Measurements from ENCODE around the gene MLF2.

Gene MLF2

GRCh38 chr12:6775185-6776174 lies 22.5 kb upstream of the MLF2 start:
- no peak for TF ChIP-seq MAX (IDR thresholded peaks at IDR 0.05; ENCODE audit: low read depth, low read length)
- no peak for TF ChIP-seq CTCF (IDR thresholded peaks at IDR 0.05; ENCODE audit: low read depth, low read length)
- DNase-seq (ENCODE audit: low read depth), result no peak
- H3K4me3 ChIP-seq (ENCODE audit: low read depth, low read length), result no peak overlapping the region

- TF ChIP-seq CTCF (IDR thresholded peaks at IDR 0.05; ENCODE audit: low read depth, low read length), result no peak
- TF ChIP-seq POLR2A (IDR thresholded peaks at IDR 0.05; ENCODE audit: extremely low read depth, insufficient read length), result no peak
- TF ChIP-seq MAX (IDR thresholded peaks at IDR 0.05; ENCODE audit: low read depth, low read length), result no peak
Observed at GRCh38 chr12:6774499-6775062, 21.6 kb upstream of the MLF2 start.

GRCh38 chr12:6773590-6774351 lies 20.8 kb upstream of the MLF2 start:
- TF ChIP-seq POLR2A (IDR thresholded peaks at IDR 0.05; ENCODE audit: extremely low read depth, insufficient read length), result no peak
- TF ChIP-seq MYC (IDR thresholded peaks at IDR 0.05; ENCODE audit: low read depth, low read length), result no peak
- no peak for TF ChIP-seq MAX (IDR thresholded peaks at IDR 0.05; ENCODE audit: low read depth, low read length)
- TF ChIP-seq CTCF (IDR thresholded peaks at IDR 0.05; ENCODE audit: low read depth, low read length), result no peak
- no peak for DNase-seq (ENCODE audit: low read depth)
- no peak overlapping the region for H3K4me3 ChIP-seq (ENCODE audit: low read depth, low read length)

More at GRCh38 chr12:6774499-6775062, 21.6 kb upstream of the MLF2 start:
- no peak for DNase-seq (ENCODE audit: low read depth)
- no peak overlapping the region for H3K4me3 ChIP-seq (ENCODE audit: low read depth, low read length)

GRCh38 chr12:6772726-6773589 lies 20.0 kb upstream of the MLF2 start:
- no peak overlapping the region for H3K4me3 ChIP-seq (ENCODE audit: low read depth, low read length)
- no peak for DNase-seq (ENCODE audit: low read depth)

GRCh38 chr12:6772331-6772695 lies 19.4 kb upstream of the MLF2 start, which contains the start of gene LAG3:
Gene LAG3 (plus strand): TSS chr12:6772520. CDS start chr12:6772853, 333 bp downstream.
- H3K4me3 ChIP-seq (ENCODE audit: low read depth, low read length), result no peak within 1 kb of the TSS
- DNase-seq (ENCODE audit: low read depth), result no peak
- TF ChIP-seq CTCF (IDR thresholded peaks at IDR 0.05; ENCODE audit: low read depth, low read length) (no peak), POLR2A (IDR thresholded peaks at IDR 0.05; ENCODE audit: extremely low read depth, insufficient read length) (no peak), MAX (IDR thresholded peaks at IDR 0.05; ENCODE audit: low read depth, low read length) (no peak), MYC (IDR thresholded peaks at IDR 0.05; ENCODE audit: low read depth, low read length) (no peak)

More at GRCh38 chr12:6772726-6773589, 20.0 kb upstream of the MLF2 start:
- no peak for TF ChIP-seq MAX (IDR thresholded peaks at IDR 0.05; ENCODE audit: low read depth, low read length)
